MM.1S (cell line): ENCODE results near the gene MAGI2.

Source experiments
- CTCF ChIP-seq: fragments of 300-600 bp; sonication (generic); IDR thresholded peaks from 2 replicates; pipeline ENCODE4 v1.5.1; 2016; ENCODE audit warnings: antibody characterized with exemption, low read length, mixed read lengths
- EZH2 ChIP-seq: fragments of 300-600 bp; sonication (generic); optimal IDR thresholded peaks from 2 replicates; pipeline ENCODE3; 2017; ENCODE audit warnings: low read depth, mild to moderate bottlenecking, antibody characterized with exemption, low read length, mixed read lengths
- EZH2phosphoT487 ChIP-seq: fragments of 300-600 bp; sonication (generic); IDR thresholded peaks from 2 replicates; pipeline ENCODE4 v1.6.1; 2018; ENCODE audit warnings: antibody characterized with exemption, low read length

DNA sequence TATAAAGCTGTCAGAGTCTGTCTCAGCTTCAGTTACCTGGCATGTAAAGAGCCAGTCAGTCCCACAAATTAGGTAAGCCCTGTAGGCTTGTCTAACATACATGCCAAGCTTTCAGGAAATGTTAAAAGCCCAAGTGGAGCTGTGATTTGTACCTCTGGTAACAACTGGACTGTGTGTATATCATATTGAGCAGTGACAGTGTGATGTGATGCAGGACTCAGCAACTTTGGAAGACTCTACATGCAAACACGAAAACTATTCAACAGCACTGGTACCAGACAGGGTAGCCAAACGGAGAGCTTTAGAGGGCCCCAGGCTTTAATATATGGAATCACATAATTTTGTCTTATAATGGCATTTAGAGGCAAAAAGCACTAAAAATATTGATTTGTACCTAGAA lies 1066.9 kb downstream of the MAGI2 start:
- TF ChIP-seq EZH2phosphoT487, result no peak
- TF ChIP-seq CTCF, result no peak
- no peak for TF ChIP-seq EZH2
